ENCODE data around the gene METRN. TPM values are rescaled to one million over a fixed set of nuclear protein-coding genes. Genes with fewer than 3 reads are reported as not detected.
A peak's percentile ranks its signal among the peaks of the same experiment; 100 is the strongest.

Gene METRN
- total and polyA plus RNA-seq, 2 of the 4 experiments (the other 2 are of a cell fraction) = 6.1 to 48.2 TPM

GRCh38 chr16:670485-671352, 44.2 kb upstream of the METRN start:
- Histone ChIP-seq H3K9me3 (ENCODE audit: control insufficient read depth, insufficient read depth, low read length) (no peaks in the 10 kb centered on the region), H4K91ac (ENCODE audit: insufficient read depth, low read depth, low read length) (no peak overlapping the region), H3K79me1 (ENCODE audit: low read depth in 1 of 2, low read length in 2 of 2) (peaks cover 0 to 37% of the 10 kb centered on the region in 2 experiments; a peak in 1 of 4 replicates), H2BK20ac (ENCODE audit: low read depth, low read length) (no peak overlapping the region), H4K8ac (ENCODE audit: low read depth in 2 of 2, low read length in 2 of 2) (no peak overlapping the region), H3K4me1 (ENCODE audit: control insufficient read depth, insufficient read depth, low read length) (peaks cover 13% of the 10 kb centered on the region), H3K4me2 (ENCODE audit: low read depth, low read length) (no peak overlapping the region), H3K18ac (ENCODE audit: low read depth, low read length) (no peak overlapping the region), H3K9me1 (ENCODE audit: insufficient read depth, low read length) (peaks cover 6% of the 10 kb centered on the region), H4K5ac (ENCODE audit: low read depth, low read length) (no peak overlapping the region), H2AFZ (replicated peaks; ENCODE audit: low read length, poor library complexity) (no peak overlapping the region), H3K56ac (ENCODE audit: extremely low read depth, insufficient read depth, low read length) (no peak overlapping the region), H2AK9ac (replicated peaks; ENCODE audit: low read depth, low read length, poor library complexity) (peak overlapping the region; percentile 78), H3K23ac (ENCODE audit: low read depth, low read length) (no peak overlapping the region), H2AK5ac (ENCODE audit: low read depth, low read length) (no peak overlapping the region), H3K27me3 (ENCODE audit: control insufficient read depth, insufficient read depth, low read length) (no peaks in the 10 kb centered on the region), H3K4me3 (ENCODE audit: insufficient read depth, low read depth, low read length) (no peak overlapping the region), H3K27ac (ENCODE audit: insufficient read depth, low read length) (no peak overlapping the region), H2BK5ac (ENCODE audit: low read depth, low read length, poor library complexity, severe bottlenecking) (no peak overlapping the region), H4K20me1 (ENCODE audit: insufficient read depth, low read length) (peaks cover 27% of the 10 kb centered on the region), H3K9ac (ENCODE audit: low read depth, low read length) (no peak overlapping the region), H3K4ac (ENCODE audit: low read depth, low read length) (no peak overlapping the region), H2BK15ac (ENCODE audit: low read depth, low read length) (no peak overlapping the region), H2BK120ac (ENCODE audit: low read depth, low read length) (no peak overlapping the region), H3K14ac (replicated peaks; ENCODE audit: low read depth, low read length) (no peak overlapping the region), H3K36me3 (ENCODE audit: control insufficient read depth, insufficient read depth, low read length) (peaks cover 47% of the 10 kb centered on the region)
- intact Hi-C loops (cut with micrococcal nuclease) (no loop called here), in situ Hi-C loops (cut with MboI; ENCODE audit: low sequenced_read_pairs) (no loop called here), dilution Hi-C loops (cut with HindIII; ENCODE audit: low sequenced_read_pairs, unreplicated experiment) (no loop called here)
- 93% methylated on average over 31 of the region's 52 CpGs; no CpG with 5 or more reads in 1 of the 2 experiments for WGBS, 2 experiments (ENCODE audit: extremely low coverage in 2 of 2, insufficient read length in 1 of 2)
- no TSS peak for BruUV-seq (replicated peaks)
- ChIA-PET POLR2A (ENCODE audit: unreplicated experiment) (no interaction called here), CTCF (no interaction called here)
- DNase-seq (no peak), ATAC-seq (ENCODE audit: low read depth) (no peak)
- TF ChIP-seq, protein P1, sequence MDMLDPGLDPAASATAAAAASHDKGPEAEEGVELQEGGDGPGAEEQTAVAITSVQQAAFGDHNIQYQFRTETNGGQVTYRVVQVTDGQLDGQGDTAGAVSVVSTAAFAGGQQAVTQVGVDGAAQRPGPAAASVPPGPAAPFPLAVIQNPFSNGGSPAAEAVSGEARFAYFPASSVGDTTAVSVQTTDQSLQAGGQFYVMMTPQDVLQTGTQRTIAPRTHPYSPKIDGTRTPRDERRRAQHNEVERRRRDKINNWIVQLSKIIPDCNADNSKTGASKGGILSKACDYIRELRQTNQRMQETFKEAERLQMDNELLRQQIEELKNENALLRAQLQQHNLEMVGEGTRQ (IDR thresholded peaks at IDR 0.05; ENCODE audit: low read depth, low read length) = no peak
- TF ChIP-seq MAFK (IDR thresholded peaks at IDR 0.05; ENCODE audit: low read depth, low read length) (no peak), RAD21 (IDR thresholded peaks at IDR 0.05; ENCODE audit: low read length) (no peak), BHLHE40 (IDR thresholded peaks at IDR 0.05; ENCODE audit: low read depth, low read length) (no peak), CEBPB (IDR thresholded peaks at IDR 0.05; ENCODE audit: low read depth, low read length) (no peak), MXI1 (IDR thresholded peaks at IDR 0.05; ENCODE audit: borderline replicate concordance, low read depth, low read length) (no peak), MAZ (IDR thresholded peaks at IDR 0.05; ENCODE audit: borderline replicate concordance, low read depth, low read length) (no peak), CTCF (conservative IDR thresholded peaks at IDR 0.05; ENCODE audit: low read depth, low read length) (no peak), SMC3 (IDR thresholded peaks at IDR 0.05; ENCODE audit: low read depth, low read length) (no peak), RCOR1 (IDR thresholded peaks at IDR 0.05; ENCODE audit: insufficient replicate concordance, low read length) (no peak), RFX5 (IDR thresholded peaks at IDR 0.05; ENCODE audit: low read depth, low read length) (no peak)
- TF ChIP-seq, protein P2, sequence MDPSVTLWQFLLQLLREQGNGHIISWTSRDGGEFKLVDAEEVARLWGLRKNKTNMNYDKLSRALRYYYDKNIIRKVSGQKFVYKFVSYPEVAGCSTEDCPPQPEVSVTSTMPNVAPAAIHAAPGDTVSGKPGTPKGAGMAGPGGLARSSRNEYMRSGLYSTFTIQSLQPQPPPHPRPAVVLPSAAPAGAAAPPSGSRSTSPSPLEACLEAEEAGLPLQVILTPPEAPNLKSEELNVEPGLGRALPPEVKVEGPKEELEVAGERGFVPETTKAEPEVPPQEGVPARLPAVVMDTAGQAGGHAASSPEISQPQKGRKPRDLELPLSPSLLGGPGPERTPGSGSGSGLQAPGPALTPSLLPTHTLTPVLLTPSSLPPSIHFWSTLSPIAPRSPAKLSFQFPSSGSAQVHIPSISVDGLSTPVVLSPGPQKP (IDR thresholded peaks at IDR 0.05; ENCODE audit: borderline replicate concordance, low read depth, low read length) = no peak
